HCT116 (cell line): ENCODE results near the gene EEF1A2. TPM values are rescaled to one million over a fixed set of nuclear protein-coding genes. Genes with fewer than 3 reads are reported as not detected.

ENCODE experiments used
- ATAC-seq: fragments of 200-7000 bp; cut with Tn5 transposase; 2 replicates; pipeline ENCODE4 v1.9.1; 2020; ENCODE audit warnings: mild to moderate bottlenecking, moderate library complexity
- BruUV-seq: library from RNA; stranded (reverse); fragments of 400-500 nt; replicated peaks from 2 replicates; lab custom pipeline; 2021; lab: Mats Ljungman, UMichigan
- CTCF ChIA-PET: fragments of 300-600 bp; sonication (Branson Sonifier 250); formaldehyde crosslinking; loops from one replicate; lab custom pipeline; 2021; ENCODE audit warnings: antibody characterized with exemption; lab: Charles Lee
- POLR2A ChIA-PET: fragments of 300-600, 350-600 bp; sonication (Branson Sonifier 250); formaldehyde crosslinking; loops from one replicate; lab custom pipeline; 2021; ENCODE audit warnings: antibody characterized with exemption; lab: Charles Lee
- RAD21 ChIA-PET, 2 experiments: fragments of 300-600 bp; sonication (Branson Sonifier 250); formaldehyde crosslinking; loops; one replicate each; lab custom pipeline; 2023; ENCODE audit warnings: low total read pairs in 2 of 2; ENCODE audit not compliant: uncharacterized antibody in 2 of 2, unreplicated experiment in 2 of 2, low non-redundant PET in 1 of 2; lab: Charles Lee
- DNase-seq: peaks from one replicate; pipeline ENCODE4 v3.0.0-alpha.2; 2010; ENCODE audit warnings: low read depth, low spot score
- H2AFZ ChIP-seq: fragments of 200-600 bp; shearing (Covaris generic), sonication (generic); 2 replicates; pipeline ENCODE4 v1.6.1; 2017; ENCODE audit warnings: low read depth, mixed run types, mixed read lengths, antibody characterized with exemption, low read length; ENCODE audit not compliant: poor library complexity, severe bottlenecking
- H3K27ac ChIP-seq: 2 replicates; pipeline ENCODE4 v1.5.1; 2012; ENCODE audit warnings: low read depth, low read length
- H3K27me3 ChIP-seq: fragments of 200-600 bp; sonication (generic); 2 replicates; pipeline ENCODE4 v1.6.1; 2016; ENCODE audit warnings: mixed run types, low read length, mixed read lengths; ENCODE audit not compliant: insufficient read depth
- H3K36me3 ChIP-seq, 2 experiments: fragments of 200-500 bp in 1 of 2; fragments of 200-600 bp in 1 of 2; sonication (Bioruptor generic) in 1 of 2; sonication (generic) in 1 of 2; 2 replicates each; pipeline versions ENCODE4 v1.5.1 to v1.6.1; 2014 to 2016; ENCODE audit warnings: low read length in 2 of 2, inconsistent platforms in 1 of 2, mixed read lengths in 1 of 2, mixed run types in 1 of 2; ENCODE audit not compliant: insufficient read depth in 2 of 2, control insufficient read depth in 1 of 2
- H3K4me1 ChIP-seq, 2 experiments: fragments of 200-600 bp in 1 of 2; sonication (generic) in 1 of 2; 2 replicates each; pipeline versions ENCODE4 v1.5.1 to v1.6.1; 2012 to 2017; ENCODE audit warnings: low read length in 2 of 2, inconsistent platforms in 1 of 2, mild to moderate bottlenecking in 1 of 2, mixed read lengths in 1 of 2, mixed run types in 1 of 2, moderate library complexity in 1 of 2; ENCODE audit not compliant: insufficient read depth in 2 of 2, control insufficient read depth in 1 of 2
- H3K4me2 ChIP-seq: fragments of 200-600 bp; sonication (generic); 2 replicates; pipeline ENCODE4 v1.6.1; 2017; ENCODE audit warnings: mixed run types, low read length, mixed read lengths
- H3K4me3 ChIP-seq, 2 experiments: fragments of 200-600 bp in 1 of 2; sonication (generic) in 1 of 2; replicated peaks in 1 of 2; 2 replicates each; pipeline ENCODE4 v1.5.1; 2011 to 2016; ENCODE audit warnings: low read length in 2 of 2, control low read depth in 1 of 2, low read depth in 1 of 2, mild to moderate bottlenecking in 1 of 2, mixed read lengths in 1 of 2, mixed run types in 1 of 2
- H3K79me2 ChIP-seq: fragments of 200-600 bp; sonication (generic); 2 replicates; pipeline ENCODE4 v1.6.1; 2017; ENCODE audit warnings: mild to moderate bottlenecking, mixed run types, low read length, moderate library complexity, mixed read lengths; ENCODE audit not compliant: insufficient read depth
- H3K9ac ChIP-seq: fragments of 200-600 bp; sonication (generic); 2 replicates; pipeline ENCODE4 v1.6.1; 2016; ENCODE audit warnings: low read length, mixed read lengths
- H3K9me2 ChIP-seq: fragments of 200-600 bp; sonication (generic), shearing (Covaris generic); 2 replicates; pipeline ENCODE4 v1.6.1; 2017; ENCODE audit warnings: mixed run types, mild to moderate bottlenecking, moderate library complexity; ENCODE audit not compliant: insufficient read depth
- H3K9me3 ChIP-seq, 2 experiments: fragments of 200-500 bp in 1 of 2; fragments of 200-600 bp in 1 of 2; sonication (Bioruptor generic) in 1 of 2; sonication (generic) in 1 of 2; 2 replicates each; pipeline ENCODE4 v1.6.1; 2014 to 2017; ENCODE audit warnings: low read length in 2 of 2, mixed read lengths in 2 of 2, inconsistent platforms in 1 of 2, low read depth in 1 of 2, mild to moderate bottlenecking in 1 of 2, mixed run types in 1 of 2, moderate library complexity in 1 of 2; ENCODE audit not compliant: control insufficient read depth in 1 of 2, insufficient read depth in 1 of 2
- H4K20me1 ChIP-seq: fragments of 200-600 bp; sonication (generic), shearing (Covaris generic); 2 replicates; pipeline ENCODE4 v1.6.1; 2017; ENCODE audit warnings: mixed run types, mild to moderate bottlenecking, moderate library complexity; ENCODE audit not compliant: insufficient read depth
- ATF3 ChIP-seq: IDR thresholded peaks from 2 replicates; pipeline ENCODE4 v1.6.1; 2012
- CBX3 ChIP-seq: IDR thresholded peaks from 2 replicates; pipeline ENCODE4 v1.6.1; 2012; ENCODE audit warnings: low read depth
- EGR1 ChIP-seq: IDR thresholded peaks from 2 replicates; pipeline ENCODE4 v1.6.1; 2012; ENCODE audit warnings: low read depth
- EZH2 ChIP-seq: fragments of 200-600 bp; sonication (generic); IDR thresholded peaks from 2 replicates; pipeline ENCODE4 v1.6.1; 2017; ENCODE audit warnings: antibody characterized with exemption, mixed run types
- FOSL1 ChIP-seq: IDR thresholded peaks from 2 replicates; pipeline ENCODE4 v1.6.1; 2012; ENCODE audit warnings: low read depth
- JUND ChIP-seq: IDR thresholded peaks from 2 replicates; pipeline ENCODE4 v1.6.1; 2012
- MAX ChIP-seq: IDR thresholded peaks from 2 replicates; pipeline ENCODE4 v1.6.1; 2012
- RAD21 ChIP-seq: IDR thresholded peaks from 2 replicates; pipeline ENCODE4 v1.6.1; 2012; ENCODE audit warnings: low read depth, mild to moderate bottlenecking
- SIN3A ChIP-seq: IDR thresholded peaks from 2 replicates; pipeline ENCODE4 v1.6.1; 2012; ENCODE audit warnings: low read depth
- TCF7L2 ChIP-seq: IDR thresholded peaks from 2 replicates; pipeline ENCODE4 v1.7.0; 2011; ENCODE audit warnings: borderline replicate concordance, inconsistent platforms; ENCODE audit not compliant: insufficient read depth, insufficient read length; ENCODE audit errors: extremely low read depth
- ZBTB33 ChIP-seq: IDR thresholded peaks from 2 replicates; pipeline ENCODE4 v1.6.1; 2011; ENCODE audit warnings: mild to moderate bottlenecking, low read length, moderate library complexity; ENCODE audit not compliant: insufficient replicate concordance; ENCODE audit errors: extremely low read depth
- intact Hi-C: fragments of 100-400 bp; cut with micrococcal nuclease; formaldehyde crosslinking; loops from 2 replicates; pipeline ENCODE4 v1.10.0; 2022
- total RNA-seq: library from RNA; stranded (reverse); gene quantifications from one replicate; pipeline ENCODE4 v1.2.1, GENCODE V29; 2021; ENCODE audit not compliant: unreplicated experiment

EEF1A2 gene
- total RNA-seq, 1 experiment from 2014 or later = 454 TPM

GRCh38 chr20:63463400-63464288 is 35.2 kb downstream of the EEF1A2 start:
- DNase-seq = no peak
- H4K20me1 ChIP-seq = no peaks in the 10 kb centered on the region
- H2AFZ ChIP-seq = no peak overlapping the region
- ATAC-seq = no peak
- H3K27me3 ChIP-seq = no peaks in the 10 kb centered on the region
- no peak for TF ChIP-seq EZH2
- TF ChIP-seq ATF3 = no peak
- H3K36me3 ChIP-seq = no peaks in the 10 kb centered on the region
- CTCF ChIA-PET = no interaction called here
- H3K4me3 ChIP-seq = no peak overlapping the region
- no peaks in the 10 kb centered on the region for H3K9me2 ChIP-seq
- no peaks in the 10 kb centered on the region for H3K9me3 ChIP-seq
- no peak overlapping the region for H3K27ac ChIP-seq
- peaks cover 63% of the 10 kb centered on the region for H3K79me2 ChIP-seq
- intact Hi-C loops = no loop called here
- no peak overlapping the region for H3K9ac ChIP-seq
- H3K4me2 ChIP-seq = no peak overlapping the region
- BruUV-seq = no TSS peak
- peaks cover 4 to 11% of the 10 kb centered on the region in 2 experiments; a peak in 2 of 4 replicates for H3K4me1 ChIP-seq
- POLR2A ChIA-PET = interaction anchor here (0.6 kb wide), 1 partner anchor 108 kb away, joined by 6 read pairs; no protein-coding TSS in a partner anchor
- RAD21 ChIA-PET = no interaction called here

GRCh38 chr20:63462244-63462643 is 36.6 kb downstream of the EEF1A2 start:
- CTCF ChIA-PET = no interaction called here

More at GRCh38 chr20:63462244-63462643, 36.6 kb downstream of the EEF1A2 start:
- H3K27me3 ChIP-seq = no peaks in the 10 kb centered on the region
- no peaks in the 10 kb centered on the region for H3K36me3 ChIP-seq
- no peak overlapping the region for H3K4me3 ChIP-seq
- no peak overlapping the region for H3K27ac ChIP-seq
- no peaks in the 10 kb centered on the region for H3K9me3 ChIP-seq
- H3K9me2 ChIP-seq = no peaks in the 10 kb centered on the region
- H3K4me1 ChIP-seq = peaks cover 4 to 11% of the 10 kb centered on the region in 2 experiments; a peak in 2 of 4 replicates
- TF ChIP-seq EGR1 (no peak), TCF7L2 (no peak), RAD21 (no peak), SIN3A (no peak), JUND (no peak), MAX (no peak), ZBTB33 (no peak), FOSL1 (no peak), ATF3 (no peak), CBX3 (no peak)
- H4K20me1 ChIP-seq = no peaks in the 10 kb centered on the region
- ChIA-PET POLR2A (no interaction called here), RAD21 (no interaction called here)
- H3K79me2 ChIP-seq = peaks cover 52% of the 10 kb centered on the region
- DNase-seq (no peak), ATAC-seq (no peak)
- H3K9ac ChIP-seq = no peak overlapping the region
- H3K4me2 ChIP-seq = no peak overlapping the region
- BruUV-seq = no TSS peak
- intact Hi-C loops = no loop called here
- no peak overlapping the region for H2AFZ ChIP-seq
